OCI-LY3 (cell line): ENCODE data around the gene PVALB.

ENCODE experiments used
- H2AFZ ChIP-seq: fragments of 200-600, 300-600 bp; shearing (Covaris generic); 2 replicates; pipeline ENCODE4 v1.6.0; 2014; ENCODE audit warnings: antibody characterized with exemption, low read depth, low read length
- H3K27ac ChIP-seq: fragments of 200-600, 300-600 bp; sonication (generic); 2 replicates; pipeline ENCODE4 v1.5.1; 2014; ENCODE audit warnings: mild to moderate bottlenecking, low read length, moderate library complexity, mixed read lengths
- H3K27me3 ChIP-seq: fragments of 200-600, 300-600 bp; sonication (generic); 2 replicates; pipeline ENCODE4 v1.6.1; 2014; ENCODE audit warnings: low read depth, low read length, mixed read lengths
- H3K36me3 ChIP-seq: fragments of 200-600, 300-600 bp; sonication (generic); replicated peaks from 2 replicates; pipeline ENCODE3; 2014; ENCODE audit warnings: low read depth, low read length, mixed read lengths
- H3K4me1 ChIP-seq: fragments of 300-600, 200-600 bp; sonication (generic); 2 replicates; pipeline ENCODE4 v1.6.1; 2014; ENCODE audit warnings: low read length, mixed read lengths
- H3K4me2 ChIP-seq: fragments of 200-600, 300-600 bp; sonication (generic); 2 replicates; pipeline ENCODE4 v1.6.1; 2014; ENCODE audit warnings: low read length, mixed read lengths
- H3K4me3 ChIP-seq: fragments of 300-600, 200-600 bp; sonication (generic); 2 replicates; pipeline ENCODE4 v1.5.1; 2014; ENCODE audit warnings: antibody characterized with exemption, mild to moderate bottlenecking, low read length, moderate library complexity
- H3K79me2 ChIP-seq: fragments of 300-600, 200-600 bp; shearing (Covaris generic); 2 replicates; pipeline ENCODE4 v1.6.1; 2014; ENCODE audit warnings: mild to moderate bottlenecking, low read length, mixed read lengths
- H3K9ac ChIP-seq: fragments of 300-600, 200-600 bp; shearing (Covaris generic); 2 replicates; pipeline ENCODE4 v1.6.0; 2014; ENCODE audit warnings: mild to moderate bottlenecking, low read length, moderate library complexity
- H3K9me3 ChIP-seq: fragments of 200-600, 300-600 bp; shearing (Covaris generic); 2 replicates; pipeline ENCODE4 v1.6.1; 2014; ENCODE audit warnings: low read length, mixed read lengths; ENCODE audit not compliant: insufficient read depth
- H4K20me1 ChIP-seq: fragments of 200-600, 300-600 bp; sonication (generic); 2 replicates; pipeline ENCODE4 v1.6.1; 2016; ENCODE audit warnings: low read length, mixed read lengths; ENCODE audit not compliant: insufficient read depth
- EZH2phosphoT487 ChIP-seq: fragments of 200-600 bp; shearing (Covaris generic); IDR thresholded peaks from 2 replicates; pipeline ENCODE4 v1.6.1; 2018; ENCODE audit warnings: antibody characterized with exemption, mixed run types, low read depth
- TF ChIP-seq, protein P1 (sequence below): fragments of 200-600, 300-600 bp; sonication (generic); IDR thresholded peaks from 2 replicates; pipeline ENCODE4 v1.5.1; 2014; ENCODE audit warnings: antibody characterized with exemption, low read length, low read depth

Gene PVALB

DNA sequence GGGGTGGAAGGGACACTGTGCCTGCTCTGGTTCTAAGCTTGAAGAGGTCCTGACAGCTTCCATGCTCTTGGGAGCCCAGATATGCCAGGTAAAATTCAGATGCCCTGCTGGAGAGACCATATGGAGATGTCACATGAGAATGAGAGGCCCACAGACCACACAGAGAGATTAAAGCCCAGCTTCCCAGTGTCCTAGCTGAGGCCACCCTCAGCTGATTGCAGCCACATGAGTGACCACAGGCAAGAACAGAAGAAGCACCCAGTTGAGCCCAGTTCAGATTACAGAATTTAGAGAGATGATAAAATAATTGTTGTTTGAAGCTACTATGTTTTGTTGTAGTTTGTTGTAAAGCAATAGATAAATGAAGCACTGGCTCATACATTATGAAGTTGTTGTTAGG lies 14.4 kb upstream of the PVALB start:
- H3K79me2 ChIP-seq: no peaks in the 10 kb centered on the region
- H3K9ac ChIP-seq: no peak overlapping the region
- H3K27me3 ChIP-seq: peaks cover 12% of the 10 kb centered on the region; the same call in 1 of the 2 replicates
- H3K4me1 ChIP-seq: peaks cover 10% of the 10 kb centered on the region
- TF ChIP-seq, protein P1, sequence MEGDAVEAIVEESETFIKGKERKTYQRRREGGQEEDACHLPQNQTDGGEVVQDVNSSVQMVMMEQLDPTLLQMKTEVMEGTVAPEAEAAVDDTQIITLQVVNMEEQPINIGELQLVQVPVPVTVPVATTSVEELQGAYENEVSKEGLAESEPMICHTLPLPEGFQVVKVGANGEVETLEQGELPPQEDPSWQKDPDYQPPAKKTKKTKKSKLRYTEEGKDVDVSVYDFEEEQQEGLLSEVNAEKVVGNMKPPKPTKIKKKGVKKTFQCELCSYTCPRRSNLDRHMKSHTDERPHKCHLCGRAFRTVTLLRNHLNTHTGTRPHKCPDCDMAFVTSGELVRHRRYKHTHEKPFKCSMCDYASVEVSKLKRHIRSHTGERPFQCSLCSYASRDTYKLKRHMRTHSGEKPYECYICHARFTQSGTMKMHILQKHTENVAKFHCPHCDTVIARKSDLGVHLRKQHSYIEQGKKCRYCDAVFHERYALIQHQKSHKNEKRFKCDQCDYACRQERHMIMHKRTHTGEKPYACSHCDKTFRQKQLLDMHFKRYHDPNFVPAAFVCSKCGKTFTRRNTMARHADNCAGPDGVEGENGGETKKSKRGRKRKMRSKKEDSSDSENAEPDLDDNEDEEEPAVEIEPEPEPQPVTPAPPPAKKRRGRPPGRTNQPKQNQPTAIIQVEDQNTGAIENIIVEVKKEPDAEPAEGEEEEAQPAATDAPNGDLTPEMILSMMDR: no peak
- no peak for TF ChIP-seq EZH2phosphoT487
- no peak overlapping the region for H3K4me2 ChIP-seq
- H3K9me3 ChIP-seq: peaks cover 5% of the 10 kb centered on the region; the same call in 1 of the 2 replicates
- no peak overlapping the region for H3K4me3 ChIP-seq
- no peak overlapping the region for H2AFZ ChIP-seq
- no peaks in the 10 kb centered on the region for H4K20me1 ChIP-seq
- H3K27ac ChIP-seq: no peak overlapping the region
- H3K36me3 ChIP-seq: peaks cover 4% of the 10 kb centered on the region

DNA sequence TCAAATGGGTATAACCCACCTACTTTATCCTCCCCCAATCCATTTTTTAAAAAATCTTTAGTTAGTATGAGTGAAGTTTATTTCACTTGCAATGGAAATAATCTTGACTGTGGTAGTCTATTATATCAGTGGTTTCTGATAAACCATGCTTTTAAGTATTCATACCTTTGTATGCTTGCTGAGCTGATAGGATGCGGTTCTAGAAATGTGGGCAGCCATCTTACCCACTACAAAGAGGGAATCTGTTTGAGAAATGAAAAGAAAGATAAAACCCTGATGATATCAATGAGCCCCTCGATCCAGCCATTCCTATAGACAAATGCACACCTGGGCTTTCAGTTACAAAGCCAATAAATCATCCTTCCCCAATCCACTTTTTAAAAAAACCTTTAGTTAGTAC lies 13.8 kb upstream of the PVALB start:
- Histone ChIP-seq H4K20me1 (no peaks in the 10 kb centered on the region), H3K4me2 (no peak overlapping the region), H3K79me2 (no peaks in the 10 kb centered on the region), H3K4me1 (peaks cover 10% of the 10 kb centered on the region), H3K9me3 (peaks cover 5% of the 10 kb centered on the region; the same call in 1 of the 2 replicates), H3K36me3 (peaks cover 4% of the 10 kb centered on the region), H3K27ac (no peak overlapping the region), H3K27me3 (peaks cover 12% of the 10 kb centered on the region; the same call in 1 of the 2 replicates), H3K9ac (no peak overlapping the region), H2AFZ (no peak overlapping the region), H3K4me3 (no peak overlapping the region)
- no peak for TF ChIP-seq EZH2phosphoT487
- TF ChIP-seq, protein P1: no peak

DNA sequence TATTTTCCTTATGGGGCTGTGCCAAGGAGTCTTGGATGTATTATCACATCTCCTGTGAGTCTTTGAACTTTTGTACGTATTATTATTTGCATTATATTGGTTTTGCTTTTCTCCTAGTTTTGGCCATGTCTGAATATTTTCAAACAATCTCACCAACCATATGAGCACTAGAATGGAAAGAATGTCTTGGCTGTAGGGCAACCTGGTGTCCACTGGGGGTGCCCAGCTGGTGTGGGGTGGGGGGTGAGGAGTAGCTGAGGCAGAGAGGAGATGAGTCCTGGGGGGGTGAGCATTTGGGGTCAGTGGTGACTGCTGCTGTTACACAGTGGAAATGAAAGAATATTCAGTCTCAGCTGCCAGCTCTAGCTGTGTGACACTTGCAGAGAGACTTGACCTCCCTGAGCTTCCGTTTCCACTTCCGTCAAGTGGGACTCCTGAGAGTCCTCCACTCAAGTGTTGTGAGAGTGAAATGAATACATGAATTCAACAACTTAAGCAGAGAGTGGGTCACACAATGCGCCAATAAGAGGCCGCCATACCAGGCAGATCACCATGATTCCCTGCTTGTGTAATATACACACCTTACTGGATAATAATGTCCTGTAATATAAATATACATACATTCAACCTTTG lies 12.7 kb upstream of the PVALB start:
- TF ChIP-seq, protein P1: no peak
- no peak for TF ChIP-seq EZH2phosphoT487
- Histone ChIP-seq H3K4me3 (no peak overlapping the region), H3K27me3 (peaks cover 12% of the 10 kb centered on the region; the same call in 1 of the 2 replicates), H3K27ac (no peak overlapping the region), H2AFZ (no peak overlapping the region), H3K79me2 (no peaks in the 10 kb centered on the region), H4K20me1 (no peaks in the 10 kb centered on the region), H3K36me3 (peaks cover 4% of the 10 kb centered on the region), H3K4me2 (no peak overlapping the region), H3K9me3 (peaks cover 5% of the 10 kb centered on the region; the same call in 1 of the 2 replicates), H3K9ac (no peak overlapping the region), H3K4me1 (peaks cover 10% of the 10 kb centered on the region)

DNA sequence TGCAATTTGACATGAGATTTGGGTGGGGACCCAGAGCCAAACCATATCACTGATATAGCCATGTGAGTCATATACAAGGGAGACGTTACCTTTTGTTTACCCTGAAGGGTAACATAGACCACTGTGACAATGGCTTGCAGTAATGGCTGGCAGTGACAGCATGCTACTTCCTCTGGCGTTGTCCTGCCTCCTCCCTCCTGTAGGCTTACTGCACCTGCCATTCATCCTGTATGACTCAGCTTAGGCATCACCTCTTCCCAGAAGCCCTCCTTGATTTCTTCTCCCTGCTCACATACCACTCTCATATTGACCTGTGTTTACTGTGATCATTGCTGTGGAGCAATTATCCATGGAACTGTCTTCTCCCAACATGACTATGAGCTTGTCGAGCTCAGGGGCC lies 12.0 kb upstream of the PVALB start:
- Histone ChIP-seq H3K4me1 (peaks cover 10% of the 10 kb centered on the region), H4K20me1 (no peaks in the 10 kb centered on the region), H3K9me3 (peaks cover 5% of the 10 kb centered on the region; the same call in 1 of the 2 replicates), H3K27me3 (peaks cover 12% of the 10 kb centered on the region; the same call in 1 of the 2 replicates), H3K79me2 (no peaks in the 10 kb centered on the region), H3K36me3 (peaks cover 4% of the 10 kb centered on the region), H3K4me2 (no peak overlapping the region), H3K27ac (no peak overlapping the region), H3K9ac (no peak overlapping the region), H3K4me3 (no peak overlapping the region), H2AFZ (no peak overlapping the region)
- TF ChIP-seq, protein P1: no peak
- TF ChIP-seq EZH2phosphoT487: no peak
